ENCODE measurements around the gene ALOXE3.

GRCh38 chr17:8080208-8080798 lies 38.0 kb downstream of the ALOXE3 start:
- TF ChIP-seq SP1 (IDR thresholded peaks at IDR 0.05) (no peak), PKNOX1 (IDR thresholded peaks at IDR 0.05) (no peak), HDGF (IDR thresholded peaks at IDR 0.05; ENCODE audit: borderline replicate concordance) (no peak), ELF4 (IDR thresholded peaks at IDR 0.05) (no peak), FOXK2 (IDR thresholded peaks at IDR 0.05) (no peak), TARDBP (IDR thresholded peaks at IDR 0.05) (no peak), SUZ12 (IDR thresholded peaks at IDR 0.05) (no peak), ZNF384 (IDR thresholded peaks at IDR 0.05) (no peak)
